Heart right ventricle (tissue), 16 donors: ENCODE data around the gene ZNHIT1. TPM values are rescaled to one million over a fixed set of nuclear protein-coding genes. Genes with fewer than 3 reads are reported as not detected.

Source experiments
- ATAC-seq, 8 donors: fragments of 200-7000 bp; cut with Tn5 transposase; one replicate each; pipeline ENCODE4 v1.9.1; 2020; ENCODE audit warnings: mild to moderate bottlenecking in 8 of 8, moderate library complexity in 8 of 8, moderate number of reproducible peaks in 1 of 8
- DNase-seq, 2 donors: peaks; one replicate each; pipeline ENCODE4 v3.0.0-alpha.2; 2020
- H3K27ac ChIP-seq, 10 donors: fragments of 200-600 bp; sonication (generic) in 2 of 10; one replicate each; pipeline versions ENCODE4 v1.5.0 to v1.8.0; 2020 to 2022; ENCODE audit warnings: mild to moderate bottlenecking in 3 of 10
- H3K27me3 ChIP-seq, 7 donors: fragments of 200-600 bp; one replicate each; pipeline ENCODE4 v1.8.0; 2021 to 2022; ENCODE audit warnings: mild to moderate bottlenecking in 2 of 7
- H3K36me3 ChIP-seq, 9 donors: fragments of 200-600 bp; sonication (generic) in 1 of 9; one replicate each; pipeline versions ENCODE4 v1.5.0 to v1.8.0; 2020 to 2022; ENCODE audit warnings: mild to moderate bottlenecking in 2 of 9
- H3K4me1 ChIP-seq, 9 donors: fragments of 200-600 bp; sonication (generic) in 1 of 9; one replicate each; pipeline versions ENCODE4 v1.5.0 to v1.8.0; 2020 to 2022; ENCODE audit warnings: mild to moderate bottlenecking in 4 of 9
- H3K4me3 ChIP-seq, 10 donors: fragments of 200-600 bp; sonication (generic) in 2 of 10; one replicate each; pipeline versions ENCODE4 v1.5.0 to v1.8.0; 2020 to 2022; ENCODE audit warnings: mild to moderate bottlenecking in 7 of 10, moderate library complexity in 2 of 10
- H3K9me3 ChIP-seq, 11 donors: fragments of 200-600 bp in 10 of 11; sonication (generic) in 2 of 11; one replicate each; pipeline versions ENCODE4 v1.5.0 to v1.8.0; 2013 to 2022; ENCODE audit warnings: mild to moderate bottlenecking in 2 of 11, control low read depth in 1 of 11, moderate library complexity in 1 of 11
- CTCF ChIP-seq, 9 donors: fragments of 200-600 bp; sonication (generic) in 2 of 9; IDR thresholded peaks; one replicate each; pipeline versions ENCODE4 v1.5.0 to v1.8.0; 2021 to 2022; ENCODE audit warnings: antibody characterized with exemption in 9 of 9, mild to moderate bottlenecking in 5 of 9, moderate library complexity in 1 of 9
- WGBS, 2 donors: extraction: QIAGEN DNeasy Blood & Tissue Kit; methylation state at CpG; one replicate each; pipeline ENCODE4 v1.1.7; 2013; ENCODE audit warnings: inconsistent platforms in 1 of 2; 5-methylcytosine and 5-hydroxymethylcytosine counted together
- intact Hi-C, 10 donors: fragments of 100-400 bp; cut with DNase I; formaldehyde crosslinking; loops; one replicate each; pipeline versions ENCODE4 v1.11.1 to v1.14.2; 2022
- polyA plus RNA-seq, 2 donors: library from polyadenylated mRNA; stranded (reverse); fragments of 200-250 nt; gene quantifications; one replicate each; pipeline ENCODE4 v1.2.3, GENCODE V29; 2013
- total RNA-seq, 10 donors: library from RNA; stranded (reverse); fragmentation: NEBNext Ultra II Directional in 3 of 10; extraction: Animal tissue kit (Norgen Biotek cat#: 25700) in 3 of 10; gene quantifications; one replicate each; pipeline versions ENCODE4 v1.2.1 to v1.2.4, GENCODE V29; 2021 to 2023
- donor health status: Arrhythmogenic right ventricular cardiomyopathy.
- donor health status: ischemic (EF 13 %, LVEDD 7.1; RV severe dilation, severe dysfunction).
- donor health status: healthy with polysubstance abuse.
- donor health status: DM: no; HTN: yes; CAD: no.
- donor health status: DM: no; HTN: no; CAD: no.
- donor health status: ischemic (EF 25% LVEDD 6.9; RV normal size, moderate dysfunction).
- donor health status: ischemic (EF 25% LVEDD 5.7; RV mildly dilated, moderate dysfunction).
- donor health status: healthy.
- donor health status: DM: yes; HTN: yes; CAD: no.
- donor health status: Ischemic cardiomyopathy.
- donor health status: ischemic (EF 35%, LVEDD 5.7; RV mildly dilated, moderate dysfunction).
- donor health status: nonischemic (EF 11% LVEDD 7.7; RV severe dilation, severe dysfunction).
- donor health status: DM: yes; HTN: yes; CAD: no.
- donor health status: PGD.
- donor health status: ischemic (EF 29% LVEDD 5.4; RV normal size, mild dysfunction).
- donor health status: nonischemic (EF 23%, LVEDD 6.1; RV moderate dilation, normal function).

The ZNHIT1 gene
- total and polyA plus RNA-seq, 12 donors = 45.4 to 194 (median 52.6) TPM

- TF ChIP-seq CTCF (IDR thresholded peaks at IDR 0.05) = no peak
- Histone ChIP-seq H3K27me3 (peaks cover 0 to 21% (median 4%) of the 10 kb centered on the region in 7 donors), H3K4me1 (no peaks in the 10 kb centered on the region), H3K27ac (no peak overlapping the region), H3K36me3 (no peaks in the 10 kb centered on the region), H3K9me3 (no peaks in the 10 kb centered on the region), H3K4me3 (no peak overlapping the region)
- WGBS, 2 donors = 83 to 86% methylated on average over 21 of the region's 21 CpGs
- intact Hi-C loops = loop anchor here in 1 of 10 donors (10.0 kb wide), 1 partner anchor 375 kb away; the partner anchor contains the start of gene ACHE
- DNase-seq (no peak), ATAC-seq (no peak)
Observed at GRCh38 chr7:101269664-101270063, 51.7 kb downstream of the ZNHIT1 start.

GRCh38 chr7:101271021-101271420 is 53.1 kb downstream of the ZNHIT1 start:
- WGBS, 2 donors = 68 to 78% methylated on average over 5 of the region's 5 CpGs
- Histone ChIP-seq H3K4me1 (no peaks in the 10 kb centered on the region), H3K27ac (no peak overlapping the region), H3K4me3 (no peak overlapping the region), H3K36me3 (no peaks in the 10 kb centered on the region), H3K9me3 (no peaks in the 10 kb centered on the region), H3K27me3 (peaks cover 0 to 32% (median 5%) of the 10 kb centered on the region in 7 donors)
- ATAC-seq = no peak
- no peak for DNase-seq
- no peak for TF ChIP-seq CTCF (IDR thresholded peaks at IDR 0.05)
- intact Hi-C loops = loop anchor here in 1 of 10 donors (10.0 kb wide), 1 partner anchor 376 kb away; the partner anchor contains the start of gene ACHE

GRCh38 chr7:101273206-101273605 is 55.2 kb downstream of the ZNHIT1 start:
- H3K36me3 ChIP-seq = no peaks in the 10 kb centered on the region
- H3K27ac ChIP-seq = no peak overlapping the region
- peaks cover 0 to 49% (median 17%) of the 10 kb centered on the region in 7 donors for H3K27me3 ChIP-seq
- ATAC-seq (no peak), DNase-seq (no peak)
- WGBS, 2 donors = 49 to 50% methylated on average over 4 of the region's 4 CpGs
- no peak for TF ChIP-seq CTCF (IDR thresholded peaks at IDR 0.05)
- H3K4me1 ChIP-seq = no peaks in the 10 kb centered on the region
- intact Hi-C loops = loop anchor here in 1 of 10 donors (10.0 kb wide), 1 partner anchor 378 kb away; the partner anchor contains the start of gene ACHE
- no peak overlapping the region for H3K4me3 ChIP-seq
- H3K9me3 ChIP-seq = no peaks in the 10 kb centered on the region

Other genes starting within 250 kb of the ZNHIT1 start
- gene MUC12, start 248.6 kb upstream of the ZNHIT1 start, total RNA-seq = not detected
- gene MUC12, start 248.6 kb upstream of the ZNHIT1 start, polyA plus RNA-seq = under 1 TPM in 1 of 2 donors, not detected in 1; 0.49 TPM
- not detected for gene MUC17, start 198.1 kb upstream of the ZNHIT1 start, total RNA-seq
- not detected for gene MUC17, start 198.1 kb upstream of the ZNHIT1 start, polyA plus RNA-seq
- 10 to 100 TPM; 12.8 to 28.4 (median 16.7) TPM for gene TRIM56, start 132.7 kb upstream of the ZNHIT1 start, total RNA-seq
- 10 to 100 TPM in 1 of 2 donors, 1 to 10 TPM in 1; 5.8 to 12.9 TPM for gene TRIM56, start 132.7 kb upstream of the ZNHIT1 start, polyA plus RNA-seq
- gene SERPINE1, start 91.1 kb upstream of the ZNHIT1 start, total RNA-seq = 10 to 100 TPM in 3 of 10 donors, 1 to 10 TPM in 7; 1.2 to 67.8 (median 4.6) TPM
- gene SERPINE1, start 91.1 kb upstream of the ZNHIT1 start, polyA plus RNA-seq = 100 to 1,000 TPM in 1 of 2 donors, 1 to 10 TPM in 1; 2.1 to 269 TPM
- gene AP1S1, start 63.7 kb upstream of the ZNHIT1 start, total RNA-seq = 10 to 100 TPM in 7 of 10 donors, 1 to 10 TPM in 3; 7.8 to 15.2 (median 11.2) TPM
- 10 to 100 TPM; 16.1 to 33.1 TPM for gene AP1S1, start 63.7 kb upstream of the ZNHIT1 start, polyA plus RNA-seq
- not detected for gene VGF, start 52.6 kb upstream of the ZNHIT1 start, total RNA-seq
- under 1 TPM in 1 of 2 donors, not detected in 1; 0.17 TPM for gene VGF, start 52.6 kb upstream of the ZNHIT1 start, polyA plus RNA-seq
- gene NAT16, start 37.9 kb upstream of the ZNHIT1 start, total RNA-seq = not detected
- not detected for gene NAT16, start 37.9 kb upstream of the ZNHIT1 start, polyA plus RNA-seq
- not detected for gene MOGAT3, start 17.1 kb upstream of the ZNHIT1 start, total RNA-seq
- not detected for gene MOGAT3, start 17.1 kb upstream of the ZNHIT1 start, polyA plus RNA-seq
- 10 to 100 TPM; 27.1 to 56.4 (median 36.0) TPM for gene PLOD3, start 584 bp upstream of the ZNHIT1 start, total RNA-seq
- gene PLOD3, start 584 bp upstream of the ZNHIT1 start, polyA plus RNA-seq = 10 to 100 TPM; 35.4 to 61.2 TPM
- 1 to 10 TPM; 1.2 to 3.3 (median 1.7) TPM for gene CLDN15, start 19.6 kb downstream of the ZNHIT1 start, total RNA-seq
- 1 to 10 TPM; 3.8 to 5.4 TPM for gene CLDN15, start 19.6 kb downstream of the ZNHIT1 start, polyA plus RNA-seq
- gene FIS1, start 26.9 kb downstream of the ZNHIT1 start, total RNA-seq = 100 to 1,000 TPM; 251 to 350 (median 292) TPM
- gene FIS1, start 26.9 kb downstream of the ZNHIT1 start, polyA plus RNA-seq = 100 to 1,000 TPM; 147 to 439 TPM
- 10 to 100 TPM; 19.9 to 44.1 (median 32.5) TPM for gene IFT22, start 103.6 kb downstream of the ZNHIT1 start, total RNA-seq
- gene IFT22, start 103.6 kb downstream of the ZNHIT1 start, polyA plus RNA-seq = 10 to 100 TPM; 11.3 to 37.9 TPM
- gene COL26A1, start 144.7 kb downstream of the ZNHIT1 start, total RNA-seq = under 1 TPM in 1 of 10 donors, not detected in 9; 0.50 TPM
- gene COL26A1, start 144.7 kb downstream of the ZNHIT1 start, polyA plus RNA-seq = under 1 TPM in 1 of 2 donors, not detected in 1; 0.07 TPM